HG02884 (cell line): Measurements from ENCODE around the gene PAFAH1B1.
"Not testable (repeated sequence)": the region's sequence is repeated elsewhere in the genome, so short reads cannot be mapped to it uniquely, and the experiment has no call there.

ENCODE experiments used
- ATAC-seq: cut with Tn5 transposase; IDR thresholded peaks from one replicate; pipeline ENCODE4 v1.9.1; 2021; ENCODE audit warnings: mild to moderate bottlenecking, moderate library complexity; ENCODE audit not compliant: unreplicated experiment

PAFAH1B1 gene

DNA sequence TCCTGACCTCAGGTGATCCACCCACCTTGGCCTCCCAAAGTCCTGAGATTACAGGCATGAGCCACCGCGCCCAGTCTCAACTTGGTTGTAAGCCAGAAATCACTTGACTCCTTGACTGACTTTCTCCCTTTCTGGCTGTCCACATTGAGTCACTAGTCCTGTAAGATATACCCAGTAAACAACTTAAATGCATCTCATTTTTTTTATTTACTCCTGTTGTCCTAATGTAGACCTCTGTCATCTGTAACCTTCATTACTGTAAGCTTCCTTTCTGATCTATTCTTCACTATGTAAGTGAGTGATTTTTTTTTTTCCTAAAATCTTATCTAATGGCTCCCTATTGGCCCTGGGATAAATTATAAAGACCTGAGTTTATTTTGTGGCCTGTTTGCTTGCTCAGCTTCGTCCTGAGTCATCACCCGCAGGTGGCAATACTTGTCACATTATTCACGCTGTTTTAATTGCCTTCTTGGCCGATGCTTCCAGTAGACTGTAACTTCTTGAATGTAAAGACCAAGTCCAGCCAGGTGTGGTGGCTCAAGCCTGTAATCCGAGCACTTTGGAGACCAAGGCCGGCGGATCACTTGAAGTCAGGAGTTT lies 41.0 kb downstream of the PAFAH1B1 start:
- no peak for ATAC-seq

DNA sequence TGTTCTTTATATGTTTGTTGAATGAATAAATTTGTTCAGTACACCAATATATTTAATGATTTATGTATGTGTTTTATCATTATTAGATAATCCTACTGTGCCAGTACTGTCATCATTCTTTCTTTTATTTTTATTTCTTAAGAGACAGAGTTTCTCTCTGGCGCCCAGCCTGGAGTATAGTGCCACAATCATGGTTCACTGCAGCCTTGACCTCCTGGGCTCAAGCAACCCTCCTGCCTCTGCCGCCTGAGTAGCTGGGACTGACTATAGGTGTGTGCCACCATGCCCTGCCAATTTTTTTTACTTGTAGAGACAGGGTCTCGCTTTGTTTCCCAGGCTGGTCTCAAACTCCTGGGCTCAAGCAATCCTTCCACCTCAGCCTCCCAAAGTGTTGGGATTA lies 41.8 kb downstream of the PAFAH1B1 start:
- no peak for ATAC-seq

DNA sequence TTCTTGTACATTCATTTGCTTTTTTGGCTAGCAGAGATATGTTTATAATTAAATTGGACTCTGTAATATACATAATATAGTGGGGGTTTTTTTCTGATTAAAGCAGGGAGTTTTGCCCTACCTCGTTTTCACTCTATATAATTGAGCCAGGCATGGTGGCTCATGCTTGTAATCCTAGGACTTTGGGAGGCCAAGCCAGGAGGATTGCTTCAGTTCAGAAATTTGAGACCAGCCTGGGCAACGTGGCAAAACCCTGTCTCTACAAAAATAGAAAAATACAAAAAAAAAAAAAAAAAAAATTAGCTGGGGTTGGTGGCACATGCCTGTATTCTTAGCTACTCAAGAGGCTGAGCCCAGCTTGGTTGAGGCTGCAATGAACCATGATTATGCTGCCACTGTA lies 42.2 kb downstream of the PAFAH1B1 start:
- no peak for ATAC-seq

DNA sequence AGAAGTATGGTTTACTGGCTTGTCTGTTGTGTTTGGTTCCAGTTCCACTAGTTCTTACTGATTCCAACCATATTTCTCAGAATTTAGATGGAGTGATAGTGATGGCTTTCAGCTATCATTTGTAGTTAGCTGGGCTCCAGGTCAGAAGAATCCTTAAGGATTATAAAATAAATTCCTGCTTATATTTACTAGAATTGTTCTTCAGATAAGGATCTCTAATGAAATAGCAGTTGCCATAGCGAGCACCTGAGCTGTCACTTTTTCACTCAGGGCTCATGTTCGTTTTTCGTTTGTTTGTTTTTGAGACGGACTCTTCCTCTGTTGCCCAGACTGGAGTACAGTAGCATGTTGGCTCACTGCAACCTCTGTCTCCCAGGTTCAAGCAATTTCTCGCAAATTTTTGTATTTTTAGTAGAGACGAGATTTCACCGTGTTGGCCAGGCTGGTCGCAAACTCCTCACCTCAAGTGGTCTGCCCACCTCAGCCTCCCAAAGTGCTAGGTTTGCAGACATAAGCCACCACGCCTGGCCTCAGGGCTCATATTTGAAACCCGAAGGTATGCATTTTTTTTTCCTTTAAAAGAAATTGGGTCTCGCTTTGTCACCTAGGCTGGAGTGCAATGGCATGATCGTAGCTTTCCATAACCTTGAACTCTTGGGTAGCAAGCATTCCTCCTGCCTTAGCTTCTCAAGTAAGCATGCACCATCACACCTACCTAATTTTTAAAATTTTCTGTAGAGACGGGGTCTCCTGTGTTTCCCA lies 42.9 kb downstream of the PAFAH1B1 start:
- no peak for ATAC-seq

DNA sequence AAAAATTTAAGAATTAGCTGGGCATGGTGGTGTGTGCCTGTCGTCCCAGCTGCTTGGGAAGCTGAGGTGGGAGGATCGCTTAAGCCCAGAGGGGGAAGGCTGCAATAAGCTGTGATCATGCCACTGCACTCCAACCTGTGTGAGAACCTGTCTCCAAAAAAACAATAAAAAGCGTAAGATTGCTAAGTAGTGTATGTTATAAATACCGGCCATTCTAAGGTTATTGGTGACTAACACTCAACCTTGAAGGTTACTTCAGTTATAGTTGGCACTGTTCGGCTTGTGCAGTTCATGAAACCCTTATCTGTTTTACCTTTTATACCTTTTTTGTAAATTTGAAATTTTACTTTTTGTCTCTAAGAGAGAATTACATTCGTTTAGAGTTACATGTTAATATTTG lies 44.0 kb downstream of the PAFAH1B1 start:
- ATAC-seq: no peak

DNA sequence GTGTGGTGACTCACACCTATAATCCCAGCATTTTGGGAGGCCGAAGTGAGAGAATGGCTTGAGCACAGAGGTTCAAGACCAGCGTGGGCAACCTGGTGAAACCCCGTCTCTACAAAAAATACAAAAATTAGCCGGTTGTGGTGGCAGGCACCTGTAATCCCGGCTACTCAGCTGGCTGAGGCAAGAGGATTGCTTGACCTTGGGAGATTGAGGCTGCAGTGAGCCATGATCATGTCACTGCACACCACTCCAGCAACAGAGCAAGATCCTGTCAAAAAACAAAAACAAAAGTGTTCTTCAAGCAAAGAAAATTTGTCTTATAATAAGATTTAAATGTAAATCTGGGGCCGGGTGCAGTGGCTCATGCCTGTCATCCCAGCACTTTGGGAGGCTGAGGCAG lies 51.5 kb downstream of the PAFAH1B1 start:
- no peak for ATAC-seq

DNA sequence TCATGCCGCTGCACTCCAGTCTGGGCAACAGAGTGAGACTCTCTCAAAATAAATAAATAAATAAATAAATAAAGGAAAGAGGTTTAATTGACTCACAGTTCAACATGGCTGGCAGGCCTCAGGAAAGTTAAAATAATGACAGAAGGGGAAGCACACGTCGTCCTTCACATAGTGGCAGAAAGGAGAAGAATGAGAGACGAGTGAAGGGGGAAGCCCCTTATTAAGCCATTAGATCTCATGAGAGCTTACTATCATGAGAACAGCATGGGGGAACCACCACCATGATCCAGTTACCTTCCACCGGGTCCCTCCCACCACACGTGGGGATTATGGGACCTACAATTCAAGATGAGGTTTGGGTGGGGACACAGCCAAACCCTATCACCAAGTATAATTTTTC lies 54.5 kb downstream of the PAFAH1B1 start:
- ATAC-seq: no peak

DNA sequence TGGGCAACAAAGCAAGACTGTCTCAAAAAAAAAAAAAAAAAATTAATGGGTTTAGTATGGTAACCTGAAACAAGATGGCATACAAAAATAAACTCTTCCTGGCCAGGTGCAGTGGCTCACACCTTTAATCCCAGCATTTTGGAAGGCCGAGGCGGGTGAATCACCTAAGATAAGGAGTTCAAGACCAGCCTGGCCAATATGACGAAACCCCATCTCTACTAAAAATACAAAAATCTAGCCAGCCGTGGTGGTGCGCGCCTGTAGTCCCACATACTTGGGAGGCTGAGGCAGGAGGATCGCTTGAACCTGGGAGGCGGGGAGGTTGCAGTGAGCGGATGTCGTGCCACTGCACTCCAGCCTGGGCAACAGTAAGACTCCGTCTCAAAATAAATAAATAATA lies 55.7 kb downstream of the PAFAH1B1 start:
- ATAC-seq: no peak

DNA sequence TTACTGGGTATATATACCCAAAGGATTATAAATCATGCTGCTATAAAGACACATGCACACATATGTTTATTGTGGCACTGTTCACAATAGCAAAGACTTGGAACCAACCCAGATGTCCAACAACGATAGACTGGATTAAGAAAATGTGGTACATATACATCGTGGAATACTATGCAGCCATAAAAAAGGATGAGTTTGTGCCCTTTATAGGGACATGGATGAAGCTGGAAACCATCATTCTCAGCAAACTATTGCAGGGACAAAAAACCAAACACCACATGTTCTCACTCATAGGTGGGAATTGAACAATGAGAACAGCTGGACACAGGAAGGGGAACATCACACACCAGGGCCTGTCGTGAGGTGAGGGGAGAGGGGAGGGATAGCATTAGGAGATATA lies 59.5 kb downstream of the PAFAH1B1 start:
- not testable (repeated sequence) for ATAC-seq

DNA sequence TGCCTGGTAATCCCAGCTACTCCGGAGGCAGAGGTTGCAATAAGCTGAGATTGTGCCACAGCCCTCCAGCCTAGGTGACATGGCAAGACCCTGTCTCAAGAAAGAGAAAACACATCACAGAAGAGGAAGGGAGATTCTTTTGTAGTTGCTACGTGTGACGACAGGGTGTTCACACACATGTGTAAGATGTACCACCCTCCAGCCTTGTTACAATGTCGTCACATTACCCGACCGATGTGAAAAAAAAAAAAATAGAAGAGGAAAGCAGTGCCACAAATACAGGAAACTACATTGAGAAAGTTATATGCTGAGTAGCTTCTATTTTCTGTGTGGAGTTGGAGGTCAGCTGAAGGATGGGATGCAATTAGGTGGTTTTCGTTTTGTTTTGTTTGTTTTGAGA lies 62.1 kb downstream of the PAFAH1B1 start:
- ATAC-seq: no peak

DNA sequence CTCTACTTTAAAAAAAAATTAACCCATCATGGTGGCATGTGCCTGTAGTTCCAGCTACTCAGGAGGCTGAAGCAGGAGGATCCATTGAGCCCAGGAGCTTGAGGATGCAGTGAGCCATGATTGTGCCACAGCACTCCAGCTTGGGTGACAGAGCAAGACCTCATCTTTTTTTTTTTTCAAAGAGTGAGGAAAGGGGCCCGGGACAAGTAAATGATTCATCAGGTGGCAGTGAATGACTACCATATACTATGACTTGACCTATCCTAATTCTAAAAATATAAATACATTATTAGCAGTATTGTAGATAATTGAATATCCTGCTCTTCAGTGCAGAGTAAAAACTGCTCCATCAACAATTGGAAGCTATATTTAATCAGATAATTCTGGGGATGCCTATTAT lies 62.8 kb downstream of the PAFAH1B1 start:
- ATAC-seq: no peak

DNA sequence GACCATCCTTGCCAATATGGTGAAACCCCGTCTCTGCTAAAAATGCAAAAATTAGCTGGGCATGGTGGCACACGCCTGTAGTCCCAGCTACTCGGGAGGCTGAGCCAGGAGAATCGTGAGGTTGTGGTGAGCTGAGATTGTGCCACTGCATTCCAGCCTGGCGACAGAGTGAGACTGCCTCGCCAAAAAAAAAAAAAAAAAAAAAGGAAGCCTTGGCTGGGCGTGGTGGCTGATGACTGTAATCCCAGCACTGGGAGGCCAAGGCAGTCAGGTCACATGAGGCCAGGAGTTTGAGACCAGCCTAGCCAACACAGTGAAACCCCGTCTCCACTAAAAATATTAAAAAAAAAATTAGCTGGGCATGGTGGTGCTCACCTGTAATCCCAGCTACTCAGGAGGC lies 65.9 kb downstream of the PAFAH1B1 start:
- not testable (repeated sequence) for ATAC-seq

DNA sequence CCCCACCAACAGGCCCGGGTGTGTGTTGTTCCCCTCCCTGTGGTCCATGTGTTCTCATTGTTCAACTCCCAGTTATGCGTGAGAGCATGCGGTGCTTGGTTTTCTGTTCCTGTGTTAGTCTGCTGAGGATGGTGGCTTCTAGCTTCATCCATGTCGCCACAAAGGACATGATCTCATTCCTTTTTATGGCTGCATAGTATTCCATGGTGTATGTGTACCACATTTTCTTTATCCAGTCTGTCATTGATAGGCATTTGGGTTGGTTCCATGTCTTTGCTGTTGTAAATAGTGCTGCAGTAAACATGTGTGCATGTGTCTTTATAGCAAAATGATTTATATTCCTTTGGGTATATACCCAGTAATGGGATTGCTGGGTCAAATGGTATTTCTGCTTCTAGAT lies 67.0 kb downstream of the PAFAH1B1 start:
- not testable (repeated sequence) for ATAC-seq

DNA sequence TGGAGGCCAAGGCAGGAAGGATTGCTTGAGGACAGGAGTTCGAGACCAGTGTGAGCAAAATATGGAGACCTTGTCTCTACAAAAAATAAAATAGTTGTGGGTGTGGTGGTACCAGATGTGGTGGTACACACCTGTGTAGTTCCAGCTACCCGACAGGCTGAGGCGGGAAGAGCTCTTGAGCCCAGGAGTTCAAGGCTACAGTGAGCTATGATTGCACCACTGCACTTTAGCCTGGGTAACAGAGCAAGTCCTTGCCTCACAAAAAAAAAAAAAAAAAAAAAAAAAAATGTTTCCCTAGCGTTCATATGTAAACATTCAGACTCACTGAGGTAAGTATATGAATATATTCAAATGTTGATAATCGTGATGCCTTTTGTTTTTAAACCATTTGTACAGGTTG lies 78.6 kb downstream of the PAFAH1B1 start:
- ATAC-seq: no peak

DNA sequence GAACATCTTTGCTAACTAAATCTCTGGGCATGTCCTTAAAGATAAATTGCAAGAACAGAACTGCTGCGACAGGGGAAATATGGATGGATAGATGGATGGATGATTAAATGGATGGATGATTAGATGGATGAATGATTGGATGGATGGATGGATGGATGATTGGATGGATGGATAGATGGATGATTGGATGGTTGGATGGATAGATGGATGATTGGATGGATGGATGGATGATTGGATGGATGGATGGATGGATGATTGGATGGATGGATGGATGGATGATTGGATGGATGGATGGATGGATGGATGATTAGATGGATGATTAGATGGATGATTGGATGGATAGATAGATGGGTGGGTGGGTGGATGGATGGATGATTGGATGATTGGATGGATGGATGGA lies 85.8 kb downstream of the PAFAH1B1 start:
- ATAC-seq: not testable (repeated sequence)

DNA sequence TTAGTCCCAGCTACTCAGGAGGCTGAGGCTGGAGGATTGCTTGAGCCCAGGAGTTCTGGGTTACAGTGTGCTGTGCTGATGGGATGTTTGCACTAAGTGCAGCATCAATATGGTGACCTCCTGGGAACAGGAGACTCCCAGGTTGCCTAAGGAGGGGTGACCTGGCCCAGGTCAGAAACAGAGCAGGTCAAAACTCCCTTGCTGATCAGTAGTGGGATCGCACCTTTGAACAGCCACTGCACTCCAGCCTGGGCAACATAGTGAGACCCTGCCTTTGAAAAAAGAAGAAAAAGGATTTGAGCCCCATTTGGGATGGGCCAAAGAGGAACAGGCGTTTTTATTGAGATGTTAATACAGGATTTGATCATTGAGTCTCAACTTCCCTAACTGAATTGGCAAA lies 87.5 kb downstream of the PAFAH1B1 start:
- ATAC-seq: no peak

DNA sequence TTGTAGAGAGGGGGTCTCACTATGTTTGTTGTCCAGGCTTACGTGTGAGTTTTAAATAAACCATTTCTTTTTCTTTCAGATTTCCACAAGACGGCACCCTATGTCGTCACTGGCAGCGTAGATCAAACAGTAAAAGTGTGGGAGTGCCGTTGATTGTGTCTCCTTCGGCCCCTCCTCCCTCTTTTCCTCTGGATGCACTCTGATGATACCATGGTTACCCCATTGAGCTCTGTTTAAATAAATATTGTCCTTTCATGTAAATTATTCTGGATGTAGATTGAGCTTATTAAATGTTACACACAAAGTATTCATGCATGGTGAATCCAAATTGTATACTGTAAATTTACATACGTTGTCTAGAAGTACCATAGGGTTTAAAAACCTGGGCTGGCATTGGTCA lies 88.2 kb downstream of the PAFAH1B1 start:
- no peak for ATAC-seq

DNA sequence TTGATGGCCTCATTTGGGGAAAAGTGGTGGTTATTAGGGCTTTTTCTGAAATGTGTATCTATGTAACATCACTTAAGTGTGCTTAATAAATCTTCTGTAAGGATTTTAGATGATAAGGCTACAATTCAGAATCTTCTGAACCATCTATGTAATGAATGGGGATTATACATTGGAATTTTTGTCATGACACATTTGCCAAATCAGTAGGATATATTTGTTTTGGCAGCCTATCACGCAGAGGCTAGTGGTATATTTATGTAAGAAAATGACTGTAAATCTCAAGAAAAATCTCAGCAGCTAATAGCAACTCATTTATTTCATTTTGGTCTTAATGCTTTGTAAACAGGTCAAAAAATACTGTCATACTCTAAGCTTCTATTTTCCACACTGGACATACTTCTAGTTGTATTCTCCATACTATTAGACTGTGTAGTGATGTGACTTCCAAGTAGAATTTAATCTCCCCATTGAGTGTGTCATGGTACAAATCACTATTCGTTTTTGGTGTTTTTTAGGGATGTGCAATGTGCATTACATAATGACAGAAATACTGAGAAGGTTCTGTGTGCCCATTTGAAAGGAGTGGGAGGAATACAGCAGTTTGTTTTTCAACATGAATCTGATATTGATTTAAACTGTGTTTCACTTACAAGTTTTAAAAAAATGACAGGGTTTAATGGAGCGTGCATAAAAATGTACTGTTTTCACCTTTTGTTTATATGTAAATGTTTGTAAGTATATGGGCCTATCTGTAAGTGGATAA lies 88.9 kb downstream of the PAFAH1B1 start:
- no peak for ATAC-seq

DNA sequence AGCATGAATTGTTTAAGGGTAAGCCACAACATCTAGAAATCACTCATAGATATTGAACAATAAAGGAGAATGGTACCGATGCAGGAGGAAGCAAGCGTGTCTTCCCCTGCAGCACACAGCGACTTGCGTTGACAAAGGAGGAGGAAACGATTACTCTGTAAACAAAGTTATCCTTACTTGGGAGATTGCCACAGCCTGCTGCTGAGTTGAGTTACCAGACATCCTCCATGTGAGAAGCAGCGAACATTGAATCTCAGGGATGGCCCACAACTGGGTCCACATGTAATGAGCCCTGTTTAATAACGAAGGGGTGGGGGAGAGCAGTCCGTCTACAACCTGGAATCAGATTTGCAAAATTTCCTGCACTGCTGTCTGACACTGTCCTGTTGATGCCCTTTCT lies 90.5 kb downstream of the PAFAH1B1 start:
- ATAC-seq: no peak

DNA sequence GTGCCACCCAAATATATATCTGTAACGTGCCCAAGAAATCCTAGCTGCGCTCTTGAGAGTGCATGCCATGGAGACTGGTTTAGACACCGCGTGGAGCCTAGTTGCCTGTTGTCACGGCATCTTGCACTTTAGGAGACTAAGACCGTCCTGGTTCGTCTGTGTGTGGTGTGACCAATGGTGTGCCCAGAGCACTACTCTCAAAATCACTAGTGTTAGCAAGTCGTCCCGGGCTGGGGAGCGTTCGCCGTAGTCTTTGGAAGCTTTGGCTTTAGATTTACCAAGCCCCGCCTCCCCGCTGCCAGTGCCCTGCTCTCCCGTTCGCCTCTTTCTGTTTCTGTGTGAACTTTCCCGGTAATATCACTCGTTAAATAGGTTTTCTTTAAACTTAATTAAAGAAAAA lies 91.1 kb downstream of the PAFAH1B1 start:
- no peak for ATAC-seq

DNA sequence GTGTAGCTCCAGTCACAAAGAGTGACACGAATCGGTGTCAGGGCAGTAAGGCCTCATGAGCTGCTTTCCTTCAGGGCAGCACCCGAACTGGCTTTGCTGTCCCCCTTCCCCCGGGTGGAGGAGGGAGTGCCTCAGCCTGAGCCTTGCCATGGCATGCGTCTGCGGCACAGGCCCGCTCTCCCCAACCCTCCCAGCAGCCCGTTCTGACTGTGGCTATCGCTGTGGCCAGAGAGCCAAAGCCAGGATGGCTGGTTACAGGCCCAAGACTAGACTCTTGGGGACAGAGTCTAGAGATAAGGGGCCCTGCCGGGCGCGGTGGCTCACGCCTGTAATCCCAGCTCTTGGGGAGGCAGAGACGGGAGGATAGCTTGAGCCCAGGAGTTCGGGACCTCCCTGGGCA lies 92.2 kb downstream of the PAFAH1B1 start:
- ATAC-seq: no peak

DNA sequence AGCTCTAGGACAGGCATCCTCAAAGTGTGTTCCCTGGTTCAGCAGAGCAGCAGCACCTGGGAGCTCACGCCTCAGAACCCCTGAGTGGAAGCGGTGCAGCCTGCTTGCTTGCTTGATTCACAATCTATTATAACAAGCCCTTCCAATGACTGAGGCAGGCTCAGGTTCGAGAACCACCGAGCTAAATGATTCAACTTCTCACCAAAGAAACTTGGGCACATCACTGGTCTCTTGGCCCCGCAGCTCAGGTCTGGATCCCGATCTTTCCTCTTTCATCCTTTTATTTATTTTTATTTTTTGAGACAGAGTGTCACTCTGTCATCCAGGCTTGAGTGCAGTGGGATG lies 93.6 kb downstream of the PAFAH1B1 start:
- ATAC-seq: no peak
